Heart left ventricle (tissue), 13 donors: ENCODE data around the gene PKDCC.

ENCODE experiments used
- CTCF ChIP-seq, 12 donors: fragments of 200-600 bp; sonication (generic) in 4 of 12; IDR thresholded peaks; one replicate each; pipeline versions ENCODE4 v1.5.0 to v1.8.0; 2018 to 2022; ENCODE audit warnings: antibody characterized with exemption in 12 of 12, mild to moderate bottlenecking in 5 of 12
- POLR2A ChIP-seq, 2 donors: fragments of 450-650 bp; IDR thresholded peaks; one replicate each; pipeline ENCODE4 v1.6.1; 2017; ENCODE audit warnings: antibody characterized with exemption in 2 of 2, mild to moderate bottlenecking in 2 of 2, moderate library complexity in 2 of 2
- donor health status: ischemic (EF 13 %, LVEDD 7.1; RV severe dilation, severe dysfunction).
- donor health status: DM: no; HTN: yes; CAD: no.
- donor health status: DM: no; HTN: no; CAD: no.
- donor health status: ischemic (EF 25% LVEDD 6.9; RV normal size, moderate dysfunction).
- donor health status: ischemic (EF 25% LVEDD 5.7; RV mildly dilated, moderate dysfunction).
- donor health status: ischemic (EF 35%, LVEDD 5.7; RV mildly dilated, moderate dysfunction).
- donor health status: nonischemic (EF 11% LVEDD 7.7; RV severe dilation, severe dysfunction).
- donor health status: DM: yes; HTN: yes; CAD: no.
- donor health status: PGD.
- donor health status: ischemic (EF 29% LVEDD 5.4; RV normal size, mild dysfunction).
- donor health status: nonischemic (EF 23%, LVEDD 6.1; RV moderate dilation, normal function).

GRCh38 chr2:42092084-42092996 lies 44.5 kb downstream of the PKDCC start:
- no peak for TF ChIP-seq CTCF (IDR thresholded peaks at IDR 0.05)
- no peak for TF ChIP-seq POLR2A (IDR thresholded peaks at IDR 0.05)
